T-cell (primary cell): ENCODE results near the gene FOXA3. TPM values are rescaled to one million over a fixed set of nuclear protein-coding genes. Genes with fewer than 3 reads are reported as not detected.

ENCODE experiments used
- ATAC-seq, 4 experiments: fragments of 200-7000 bp in 3 of 4; fragments of 150-1000 bp in 1 of 4; cut with Tn5 transposase; replicated peaks in 1 of 4; 1 replicate in 3 of 4; 2 replicates in 1 of 4; pipeline ENCODE4 v1.10.0; 2021; ENCODE audit warnings: moderate library complexity in 3 of 4, mild to moderate bottlenecking in 2 of 4, moderate number of reproducible peaks in 1 of 4
- CTCF ChIA-PET, 2 donors: fragments of 300-600 bp; sonication (Branson Sonifier 250); formaldehyde crosslinking; loops; one replicate each; lab custom pipeline; 2022; ENCODE audit warnings: antibody characterized with exemption in 2 of 2; lab: Charles Lee
- POLR2A ChIA-PET, 2 donors: fragments of 300-600 bp; sonication (Branson Sonifier 250); formaldehyde crosslinking; loops; one replicate each; lab custom pipeline; 2022; ENCODE audit warnings: antibody characterized with exemption in 2 of 2; lab: Charles Lee
- DNase-seq, 35 experiments: peaks; one replicate each; pipeline versions ENCODE4 v3.0.0 to v3.0.0-alpha.2; 2013 to 2023
- H3K27ac ChIP-seq: one replicate; pipeline ENCODE4 v1.5.1; 2013; ENCODE audit warnings: low read length
- H3K27me3 ChIP-seq, 2 experiments: replicated peaks in 1 of 2; 1 replicate in 1 of 2; 2 replicates in 1 of 2; pipeline versions ENCODE4 v1.6.1 to v1.7.0; 2013; ENCODE audit warnings: low read length in 1 of 2, mixed read lengths in 1 of 2; ENCODE audit not compliant: control insufficient read depth in 2 of 2, insufficient read depth in 2 of 2; ENCODE audit errors: extremely low read depth in 1 of 2
- H3K36me3 ChIP-seq, 2 donors: 1 replicate in 1 of 2; 2 replicates in 1 of 2; pipeline versions ENCODE4 v1.6.1 to v1.7.0; 2013; ENCODE audit warnings: low read length in 1 of 2; ENCODE audit not compliant: control insufficient read depth in 2 of 2, insufficient read depth in 1 of 2; ENCODE audit errors: extremely low read depth in 1 of 2
- H3K4me1 ChIP-seq, 2 experiments: 1 replicate in 1 of 2; 2 replicates in 1 of 2; pipeline versions ENCODE4 v1.6.1 to v1.7.0; 2013; ENCODE audit warnings: low read length in 2 of 2, mixed read lengths in 1 of 2; ENCODE audit not compliant: insufficient read depth in 2 of 2, control insufficient read depth in 1 of 2; ENCODE audit errors: extremely low read depth in 1 of 2
- H3K4me3 ChIP-seq, 2 donors: 1 replicate in 1 of 2; 2 replicates in 1 of 2; pipeline versions ENCODE4 v1.5.1 to v1.7.0; 2013; ENCODE audit warnings: mild to moderate bottlenecking in 2 of 2, low read length in 1 of 2, moderate library complexity in 1 of 2; ENCODE audit not compliant: control insufficient read depth in 1 of 2; ENCODE audit errors: extremely low read depth in 1 of 2
- H3K9me3 ChIP-seq: 2 replicates; pipeline ENCODE4 v1.7.0; 2013
- H3K27ac Mint-ChIP-seq, 2 donors: one replicate each; pipeline ENCODE4 v1.8.0; 2020 to 2021; ENCODE audit warnings: mild to moderate bottlenecking in 2 of 2, mixed read lengths in 2 of 2
- H3K27me3 Mint-ChIP-seq, 2 donors: one replicate each; pipeline ENCODE4 v1.8.0; 2021 to 2022; ENCODE audit warnings: mixed read lengths in 2 of 2
- H3K36me3 Mint-ChIP-seq: one replicate; pipeline ENCODE4 v1.8.0; 2021; ENCODE audit warnings: mixed read lengths
- H3K4me1 Mint-ChIP-seq, 3 donors: one replicate each; pipeline ENCODE4 v1.8.0; 2020 to 2022; ENCODE audit warnings: mixed read lengths in 3 of 3, mild to moderate bottlenecking in 1 of 3
- H3K4me3 Mint-ChIP-seq, 3 donors: one replicate each; pipeline ENCODE4 v1.8.0; 2020 to 2022; ENCODE audit warnings: mild to moderate bottlenecking in 3 of 3, mixed read lengths in 3 of 3, moderate library complexity in 3 of 3
- H3K9me3 Mint-ChIP-seq, 3 donors: one replicate each; pipeline ENCODE4 v1.8.0; 2020 to 2022; ENCODE audit warnings: mixed read lengths in 3 of 3
- WGBS: methylation state at CpG from one replicate; pipeline ENCODE4 v1.1.5; 2013; ENCODE audit warnings: missing lambda C conversion rate; ENCODE audit not compliant: insufficient coverage; 5-methylcytosine and 5-hydroxymethylcytosine counted together
- total RNA-seq, 35 experiments: library from RNA in 6 of 35; stranded (reverse) in 6 of 35; fragments of 120-200 nt in 1 of 35; gene quantifications; one replicate each; pipeline versions ENCODE4 v1.2.1 to v1.2.4 and lab custom pipeline; 2013 to 2026

The FOXA3 gene
- total RNA-seq, 5 donors from 2014 or later (not counting 1 experiment from before 2014, with no cell fraction given): 0.16 TPM; not detected in 4

GRCh38 chr19:45827459-45828093 is 36.5 kb upstream of the FOXA3 start:
- CTCF ChIA-PET: no interaction called here
- WGBS: 95% methylated on average over 16 of the region's 16 CpGs
- Histone ChIP-seq H3K4me1 (no peaks in the 10 kb centered on the region), H3K36me3 (peaks cover 25 to 92% of the 10 kb centered on the region in 2 donors), H3K4me3 (no peak overlapping the region), H3K27me3 (no peaks in the 10 kb centered on the region), H3K9me3 (no peaks in the 10 kb centered on the region), H3K27ac (no peak overlapping the region)
- DNase-seq: no peak
- no peak for ATAC-seq
- no peaks in the 10 kb centered on the region for H3K9me3 Mint-ChIP-seq
- POLR2A ChIA-PET: interaction anchor here in 1 of 2 donors (0.5 kb wide), 1 partner anchor 176 kb away, joined by 3 read pairs; no protein-coding TSS in a partner anchor
- H3K27me3 Mint-ChIP-seq: no peaks in the 10 kb centered on the region
- H3K4me1 Mint-ChIP-seq: peaks cover 0 to 5% (median 0%) of the 10 kb centered on the region in 3 donors
- no peak overlapping the region for H3K4me3 Mint-ChIP-seq
- peaks cover 53% of the 10 kb centered on the region for H3K36me3 Mint-ChIP-seq
- H3K27ac Mint-ChIP-seq: no peak overlapping the region

GRCh38 chr19:45828523-45828922 is 35.6 kb upstream of the FOXA3 start:
- CTCF ChIA-PET: no interaction called here
- peaks cover 25 to 89% of the 10 kb centered on the region in 2 donors for H3K36me3 ChIP-seq
- H3K36me3 Mint-ChIP-seq: peaks cover 54% of the 10 kb centered on the region

GRCh38 chr19:45828945-45829344 is 35.2 kb upstream of the FOXA3 start:
- ATAC-seq (no peak), DNase-seq (no peak)
- H3K27me3 ChIP-seq: no peaks in the 10 kb centered on the region
- Mint-ChIP-seq H3K4me3 (no peak overlapping the region), H3K27ac (peak overlapping the region in 1 of 2 donors; percentile 36), H3K4me1 (peaks cover 0 to 5% (median 0%) of the 10 kb centered on the region in 3 donors), H3K36me3 (peaks cover 54% of the 10 kb centered on the region), H3K9me3 (no peaks in the 10 kb centered on the region), H3K27me3 (no peaks in the 10 kb centered on the region)
- H3K4me1 ChIP-seq: no peaks in the 10 kb centered on the region
- no peak overlapping the region for H3K27ac ChIP-seq
- peaks cover 25 to 90% of the 10 kb centered on the region in 2 donors for H3K36me3 ChIP-seq
- H3K9me3 ChIP-seq: no peaks in the 10 kb centered on the region
- no peak overlapping the region for H3K4me3 ChIP-seq
- POLR2A ChIA-PET: no interaction called here
- CTCF ChIA-PET: no interaction called here
- WGBS: 96% methylated on average over 11 of the region's 16 CpGs

More at GRCh38 chr19:45828523-45828922, 35.6 kb upstream of the FOXA3 start:
- H3K4me1 Mint-ChIP-seq: peaks cover 0 to 5% (median 0%) of the 10 kb centered on the region in 3 donors
- WGBS: 92% methylated on average over 8 of the region's 9 CpGs
- DNase-seq: no peak
- no peaks in the 10 kb centered on the region for H3K27me3 Mint-ChIP-seq
- no peak overlapping the region for H3K4me3 Mint-ChIP-seq
- H3K27ac Mint-ChIP-seq: no peak overlapping the region
- ATAC-seq: no peak
- POLR2A ChIA-PET: no interaction called here
- no peaks in the 10 kb centered on the region for H3K27me3 ChIP-seq
- no peaks in the 10 kb centered on the region for H3K9me3 Mint-ChIP-seq
- H3K4me1 ChIP-seq: no peaks in the 10 kb centered on the region
- no peak overlapping the region for H3K4me3 ChIP-seq
- no peaks in the 10 kb centered on the region for H3K9me3 ChIP-seq
- no peak overlapping the region for H3K27ac ChIP-seq

DNA sequence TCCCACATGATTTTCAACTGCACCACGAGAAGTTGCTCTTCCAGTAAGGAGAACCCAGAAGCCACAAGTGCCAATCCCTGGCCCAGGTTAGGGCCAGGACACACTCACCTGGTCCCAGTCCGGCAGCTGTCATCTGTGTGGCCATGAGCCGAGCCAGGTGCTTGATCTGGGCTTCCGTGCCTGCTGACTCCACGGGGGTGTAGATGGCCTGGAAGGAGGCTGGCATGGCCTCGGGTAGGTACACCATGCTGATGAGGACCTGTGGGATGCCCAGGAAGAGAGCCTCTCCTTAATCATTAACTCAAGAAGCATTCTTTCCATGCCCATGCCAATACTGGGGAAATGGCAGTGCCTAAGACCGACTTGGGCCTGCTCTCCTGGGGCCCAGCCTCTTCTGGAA is 29.2 kb upstream of the FOXA3 start:
- Mint-ChIP-seq H3K9me3 (no peaks in the 10 kb centered on the region), H3K27me3 (no peaks in the 10 kb centered on the region), H3K36me3 (peaks cover 51% of the 10 kb centered on the region), H3K4me3 (no peak overlapping the region), H3K4me1 (peaks cover 0 to 4% (median 0%) of the 10 kb centered on the region in 3 donors), H3K27ac (no peak overlapping the region)
- peaks cover 9 to 81% of the 10 kb centered on the region in 2 donors for H3K36me3 ChIP-seq
- 89% methylated on average over 3 of the region's 7 CpGs for WGBS
- no peaks in the 10 kb centered on the region for H3K9me3 ChIP-seq
- POLR2A ChIA-PET: no interaction called here
- H3K27me3 ChIP-seq: no peaks in the 10 kb centered on the region
- no peak for ATAC-seq
- CTCF ChIA-PET: no interaction called here
- H3K27ac ChIP-seq: no peak overlapping the region
- no peaks in the 10 kb centered on the region for H3K4me1 ChIP-seq
- DNase-seq: no peak
- no peak overlapping the region for H3K4me3 ChIP-seq

DNA sequence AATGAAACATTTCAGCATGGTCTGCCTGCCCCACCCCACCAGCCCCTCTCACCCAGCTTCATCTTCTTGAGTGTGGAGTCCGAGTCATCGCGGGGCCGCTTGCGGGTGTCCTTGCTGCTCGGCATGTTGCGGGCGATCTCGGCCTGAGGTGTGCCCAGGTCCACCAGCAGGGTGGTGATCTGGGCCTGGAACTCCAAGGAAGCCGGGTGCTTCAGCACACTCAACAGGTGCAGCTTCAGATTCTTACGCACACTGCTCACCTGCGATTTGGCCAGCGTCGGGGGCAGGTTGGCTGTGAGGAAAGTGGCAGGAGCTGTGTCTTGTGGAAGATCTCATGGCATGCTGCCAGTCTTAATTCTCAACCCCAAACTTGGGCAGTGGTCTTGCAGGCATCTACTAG is 21.9 kb upstream of the FOXA3 start:
- H3K36me3 ChIP-seq: peaks cover 0 to 87% of the 10 kb centered on the region in 2 donors
- Mint-ChIP-seq H3K4me1 (peaks cover 0 to 2% (median 1%) of the 10 kb centered on the region in 3 donors), H3K27ac (no peak overlapping the region), H3K27me3 (no peaks in the 10 kb centered on the region), H3K9me3 (no peaks in the 10 kb centered on the region), H3K36me3 (peaks cover 67% of the 10 kb centered on the region), H3K4me3 (no peak overlapping the region)
- no peak overlapping the region for H3K27ac ChIP-seq
- WGBS: 100% methylated on average over 13 of the region's 14 CpGs
- ATAC-seq (no peak), DNase-seq (no peak)
- CTCF ChIA-PET: no interaction called here
- no peaks in the 10 kb centered on the region for H3K27me3 ChIP-seq
- H3K4me1 ChIP-seq: no peaks in the 10 kb centered on the region
- no peaks in the 10 kb centered on the region for H3K9me3 ChIP-seq
- POLR2A ChIA-PET: no interaction called here
- H3K4me3 ChIP-seq: no peak overlapping the region

- no peaks in the 10 kb centered on the region for H3K27me3 ChIP-seq
- H3K36me3 ChIP-seq: peaks cover 15 to 89% of the 10 kb centered on the region in 2 donors
- Mint-ChIP-seq H3K36me3 (peaks cover 62% of the 10 kb centered on the region), H3K4me3 (no peak overlapping the region), H3K9me3 (no peaks in the 10 kb centered on the region), H3K27ac (no peak overlapping the region), H3K4me1 (peaks cover 0 to 2% (median 1%) of the 10 kb centered on the region in 3 donors), H3K27me3 (no peaks in the 10 kb centered on the region)
- H3K4me3 ChIP-seq: no peak overlapping the region
- DNase-seq: no peak
- H3K27ac ChIP-seq: no peak overlapping the region
- 98% methylated on average over 11 of the region's 13 CpGs for WGBS
- ChIA-PET CTCF (no interaction called here), POLR2A (no interaction called here)
- no peaks in the 10 kb centered on the region for H3K9me3 ChIP-seq
- ATAC-seq: no peak
- no peaks in the 10 kb centered on the region for H3K4me1 ChIP-seq
Observed at GRCh38 chr19:45847663-45848062, 16.5 kb upstream of the FOXA3 start.
